Astrocyte of the cerebellum (primary cell): ENCODE data around the gene ARHGAP26.

Experiments used
- DNase-seq: peaks from one replicate; pipeline ENCODE4 v3.0.0-alpha.2; 2011; ENCODE audit warnings: low read depth
- H3K4me3 ChIP-seq: 2 replicates; pipeline ENCODE4 v1.5.1; 2011; ENCODE audit warnings: mild to moderate bottlenecking, low read depth, low read length, moderate library complexity
- in situ Hi-C: cut with HindIII; loops from 2 replicates; pipeline ENCODE4 v1.10.0; 2017; ENCODE audit warnings: low sequenced_read_pairs
- TF ChIP-seq, protein P1 (sequence below): IDR thresholded peaks from 2 replicates; pipeline ENCODE4 v1.5.1; 2012; ENCODE audit warnings: low read length, low read depth, moderate library complexity, mild to moderate bottlenecking; ENCODE audit errors: missing control alignments

The ARHGAP26 gene

GRCh38 chr5:143225511-143225910 is 455.3 kb downstream of the ARHGAP26 start:
- in situ Hi-C loops, result no loop called here
- DNase-seq, result no peak
- TF ChIP-seq, protein P1, sequence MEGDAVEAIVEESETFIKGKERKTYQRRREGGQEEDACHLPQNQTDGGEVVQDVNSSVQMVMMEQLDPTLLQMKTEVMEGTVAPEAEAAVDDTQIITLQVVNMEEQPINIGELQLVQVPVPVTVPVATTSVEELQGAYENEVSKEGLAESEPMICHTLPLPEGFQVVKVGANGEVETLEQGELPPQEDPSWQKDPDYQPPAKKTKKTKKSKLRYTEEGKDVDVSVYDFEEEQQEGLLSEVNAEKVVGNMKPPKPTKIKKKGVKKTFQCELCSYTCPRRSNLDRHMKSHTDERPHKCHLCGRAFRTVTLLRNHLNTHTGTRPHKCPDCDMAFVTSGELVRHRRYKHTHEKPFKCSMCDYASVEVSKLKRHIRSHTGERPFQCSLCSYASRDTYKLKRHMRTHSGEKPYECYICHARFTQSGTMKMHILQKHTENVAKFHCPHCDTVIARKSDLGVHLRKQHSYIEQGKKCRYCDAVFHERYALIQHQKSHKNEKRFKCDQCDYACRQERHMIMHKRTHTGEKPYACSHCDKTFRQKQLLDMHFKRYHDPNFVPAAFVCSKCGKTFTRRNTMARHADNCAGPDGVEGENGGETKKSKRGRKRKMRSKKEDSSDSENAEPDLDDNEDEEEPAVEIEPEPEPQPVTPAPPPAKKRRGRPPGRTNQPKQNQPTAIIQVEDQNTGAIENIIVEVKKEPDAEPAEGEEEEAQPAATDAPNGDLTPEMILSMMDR, result no peak

DNA sequence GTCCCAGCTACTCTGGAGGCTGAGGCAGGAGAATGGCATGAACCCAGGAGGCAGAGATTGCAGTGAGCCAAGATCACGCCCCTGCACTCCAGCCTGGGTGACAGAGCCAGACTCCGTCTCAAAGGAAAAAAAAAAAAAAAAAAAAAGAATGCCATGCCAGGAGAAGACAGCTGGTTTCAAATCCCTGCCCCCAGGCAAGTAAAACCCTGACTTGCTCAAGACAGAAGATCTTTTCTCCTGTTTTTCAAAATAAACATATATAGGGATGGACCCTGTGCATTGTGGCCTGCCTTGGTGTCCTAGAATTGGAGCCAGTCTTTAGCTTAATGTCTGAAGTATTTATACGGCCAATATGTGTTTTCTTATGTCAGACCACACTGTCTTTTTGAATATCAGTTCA is 456.2 kb downstream of the ARHGAP26 start:
- H3K4me3 ChIP-seq, result no peak overlapping the region
- TF ChIP-seq, protein P1, result no peak
- no peak for DNase-seq
- in situ Hi-C loops, result no loop called here

More at GRCh38 chr5:143225511-143225910, 455.3 kb downstream of the ARHGAP26 start:
- H3K4me3 ChIP-seq, result no peak overlapping the region

DNA sequence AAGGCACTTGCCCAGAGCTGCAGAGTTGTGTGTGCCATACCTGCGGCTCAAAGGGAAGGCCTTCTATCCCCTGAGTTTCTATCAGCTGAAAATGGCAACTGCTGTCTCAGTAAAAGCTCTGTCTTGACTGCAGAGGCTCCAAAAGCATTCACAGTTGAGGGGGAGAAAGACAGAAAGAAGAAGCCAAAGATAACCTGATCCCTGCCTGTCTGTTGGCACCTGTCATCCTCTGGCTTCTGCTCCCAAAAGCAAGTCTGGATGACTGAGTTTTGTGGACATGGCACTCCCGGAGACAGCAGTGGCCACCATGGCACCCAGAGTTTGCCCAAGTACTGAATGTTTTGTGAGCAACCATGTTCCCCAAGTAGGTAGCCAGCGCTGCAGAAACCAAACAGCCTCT is 456.7 kb downstream of the ARHGAP26 start:
- TF ChIP-seq, protein P1, result no peak
- no peak overlapping the region for H3K4me3 ChIP-seq
- in situ Hi-C loops, result no loop called here
- DNase-seq, result no peak

DNA sequence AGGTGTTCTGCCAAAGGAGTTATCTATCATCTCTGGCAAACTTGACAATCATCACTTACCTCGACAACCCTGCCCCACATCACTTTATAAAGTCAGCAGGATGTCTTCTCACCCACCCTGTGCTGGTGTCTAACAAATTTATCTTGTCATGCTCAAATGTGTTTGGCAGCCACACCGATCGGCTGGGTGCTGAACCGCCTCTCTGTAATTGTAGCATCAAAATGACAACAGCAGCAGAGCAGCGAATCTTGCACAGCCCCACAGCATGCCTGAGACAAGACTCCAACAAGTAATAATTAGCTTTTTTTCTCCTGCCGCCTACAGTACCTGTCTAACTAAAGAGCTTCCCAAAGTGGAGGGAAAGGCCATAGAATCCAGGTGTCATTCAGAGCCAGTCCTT is 457.1 kb downstream of the ARHGAP26 start:
- TF ChIP-seq, protein P1, result no peak
- in situ Hi-C loops, result no loop called here
- no peak overlapping the region for H3K4me3 ChIP-seq
- no peak for DNase-seq

DNA sequence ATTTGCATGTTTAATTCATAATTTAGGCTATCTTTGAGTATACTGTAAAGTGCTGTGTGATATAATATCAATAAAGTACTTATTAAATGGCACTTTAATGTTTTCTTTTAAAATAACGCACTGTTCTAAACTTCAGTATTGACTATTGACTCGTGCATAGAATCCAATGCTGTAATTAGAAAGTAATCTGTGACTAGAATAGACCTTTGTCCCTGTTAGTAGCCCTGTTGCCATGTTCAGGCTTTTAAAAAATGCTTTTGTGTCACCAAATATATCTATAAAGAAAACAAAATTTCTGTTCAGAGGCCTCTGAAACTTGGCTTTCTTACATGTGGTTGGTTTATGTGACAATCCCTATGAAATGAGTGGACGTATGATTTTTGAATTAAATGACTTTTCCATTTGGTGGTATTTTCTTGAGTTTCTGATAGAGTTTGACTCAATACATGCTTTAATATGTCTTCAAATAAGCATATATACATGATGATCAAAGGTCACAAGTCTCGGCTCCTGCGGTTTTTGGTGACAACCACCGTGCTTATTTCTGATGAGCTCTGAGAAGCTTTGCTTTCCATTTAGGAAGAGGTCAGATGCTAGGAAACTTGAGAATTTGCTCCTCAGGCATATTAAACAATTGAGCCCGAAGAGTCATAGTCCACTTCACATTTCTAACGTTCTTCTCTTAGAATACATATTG is 458.6 kb downstream of the ARHGAP26 start:
- TF ChIP-seq, protein P1, result no peak
- in situ Hi-C loops, result no loop called here
- no peak overlapping the region for H3K4me3 ChIP-seq
- DNase-seq, result no peak

DNA sequence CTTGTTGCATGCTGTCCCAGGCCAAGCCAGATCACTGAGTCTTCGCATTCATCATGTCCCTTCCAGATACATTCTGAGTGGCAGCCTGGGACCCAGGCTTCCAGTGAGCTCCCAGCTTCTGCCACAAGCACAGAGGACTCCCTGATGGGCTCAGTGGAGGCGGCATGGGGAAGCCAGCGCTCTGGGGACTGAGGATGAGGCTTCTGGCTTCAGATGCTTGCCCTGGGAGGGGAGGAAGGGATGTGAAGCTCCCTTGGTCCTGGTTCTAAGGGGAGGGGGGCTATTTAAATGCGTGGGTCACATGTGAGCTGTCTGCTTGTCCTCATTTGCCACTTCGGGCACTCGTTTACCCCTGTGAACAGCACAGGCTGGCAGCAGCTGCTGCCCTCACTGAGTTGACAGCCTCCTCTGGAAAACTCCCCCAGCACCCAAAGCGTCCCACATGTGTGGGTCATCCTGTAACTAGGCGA is 459.3 kb downstream of the ARHGAP26 start:
- H3K4me3 ChIP-seq, result no peak overlapping the region
- no peak for DNase-seq
- TF ChIP-seq, protein P1, result no peak
- in situ Hi-C loops, result no loop called here
